GM12878 (cell line): Measurements from ENCODE around the gene PEF1. TPM values are rescaled to one million over a fixed set of nuclear protein-coding genes. Genes with fewer than 3 reads are reported as not detected.

ENCODE experiments used
- ATAC-seq: fragments of 200-7000 bp; cut with Tn5 transposase; 3 replicates; pipeline ENCODE4 v1.9.1; 2020; ENCODE audit warnings: mild to moderate bottlenecking, moderate library complexity
- BruUV-seq: library from RNA; stranded (reverse); fragments of 400-500 nt; replicated peaks from 2 replicates; lab custom pipeline; 2021; lab: Mats Ljungman, UMichigan
- CTCF ChIA-PET: fragments of 300-600 bp; sonication (Branson Sonifier 250); formaldehyde crosslinking; extraction: SDS; loops from one replicate; lab custom pipeline; 2021; ENCODE audit warnings: inconsistent platforms; lab: Yijun Ruan, JAX
- POLR2A ChIA-PET: fragments of 350-600 bp; formaldehyde crosslinking; extraction: SDS; loops from one replicate; lab custom pipeline; 2021; ENCODE audit warnings: inconsistent platforms; lab: Charles Lee
- RAD21 ChIA-PET: fragments of 300-600 bp; sonication (Branson Sonifier 250); formaldehyde crosslinking; loops from one replicate; lab custom pipeline; 2023; ENCODE audit warnings: antibody characterized with exemption; ENCODE audit not compliant: unreplicated experiment; lab: Charles Lee
- SMC1A ChIA-PET: fragments of 300-600 bp; sonication (Branson Sonifier 250); formaldehyde crosslinking; loops from one replicate; lab custom pipeline; 2023; ENCODE audit not compliant: unreplicated experiment, uncharacterized antibody; lab: Charles Lee
- DNase-seq: peaks from one replicate; pipeline ENCODE4 v3.0.0-alpha.2; 2011; ENCODE audit warnings: low read depth, low spot score
- FAIRE-seq: peaks from 3 replicates; lab custom pipeline; 2011; peaks lifted over from hg19 to GRCh38; lab: Jason Lieb, UNC
- H2AFZ ChIP-seq: 2 replicates; pipeline ENCODE4 v1.6.0; 2011; ENCODE audit warnings: low read depth, low read length, control low read depth; ENCODE audit not compliant: control insufficient read depth
- H3K27ac ChIP-seq: 2 replicates; pipeline ENCODE4 v1.5.1; 2011; ENCODE audit warnings: control low read depth; ENCODE audit not compliant: control insufficient read depth, insufficient read depth
- H3K27me3 ChIP-seq, 2 experiments: replicated peaks in 1 of 2; 2 replicates each; pipeline versions ENCODE4 v1.6.0 to v1.6.1; 2011; ENCODE audit warnings: low read length in 1 of 2; ENCODE audit not compliant: control insufficient read depth in 2 of 2, insufficient read depth in 2 of 2
- H3K36me3 ChIP-seq, 2 experiments: 2 replicates each; pipeline ENCODE4 v1.5.1; 2011; ENCODE audit warnings: low read length in 1 of 2; ENCODE audit not compliant: control insufficient read depth in 2 of 2, insufficient read depth in 2 of 2
- H3K4me1 ChIP-seq: 2 replicates; pipeline ENCODE4 v1.6.1; 2011; ENCODE audit warnings: mild to moderate bottlenecking, low read length, moderate library complexity, mixed read lengths; ENCODE audit not compliant: control insufficient read depth, insufficient read depth
- H3K4me2 ChIP-seq: 2 replicates; pipeline ENCODE4 v1.6.0; 2011; ENCODE audit warnings: control low read depth; ENCODE audit not compliant: control insufficient read depth, insufficient read depth
- H3K4me3 ChIP-seq: fragments of 200-600 bp; sonication (generic); 2 replicates; pipeline ENCODE4 v1.5.1; 2016
- H3K79me2 ChIP-seq: 2 replicates; pipeline ENCODE4 v1.6.0; 2011; ENCODE audit warnings: low read length; ENCODE audit not compliant: control insufficient read depth, insufficient read depth
- H3K9ac ChIP-seq: 2 replicates; pipeline ENCODE4 v1.8.0; 2011; ENCODE audit warnings: low read length, control low read depth, mixed read lengths; ENCODE audit not compliant: control insufficient read depth, insufficient read depth
- H3K9me3 ChIP-seq: replicated peaks from 3 replicates; pipeline ENCODE4 v1.5.1; 2011; ENCODE audit warnings: mild to moderate bottlenecking, low read length; ENCODE audit not compliant: control insufficient read depth, insufficient read depth
- H4K20me1 ChIP-seq: 2 replicates; pipeline ENCODE4 v1.6.0; 2011; ENCODE audit not compliant: control insufficient read depth, insufficient read depth
- TAF1 ChIP-seq: IDR thresholded peaks from 2 replicates; pipeline ENCODE4 v1.6.1; 2011; ENCODE audit warnings: mild to moderate bottlenecking, low read depth, low read length, borderline replicate concordance
- WRNIP1 ChIP-seq: IDR thresholded peaks from 2 replicates; pipeline ENCODE4 v1.6.1; 2011; ENCODE audit warnings: low read depth, low read length, improper control_type of control experiment, borderline replicate concordance
- WGBS: methylation state at CpG from one replicate; pipeline ENCODE4 v1.1.6; 2016; ENCODE audit warnings: low lambda C conversion rate; ENCODE audit not compliant: insufficient replicate concordance, insufficient coverage; ENCODE audit errors: missing lambda C conversion rate; 5-methylcytosine and 5-hydroxymethylcytosine counted together
- in situ Hi-C: fragments of 300-500 bp; cut with MboI; formaldehyde crosslinking; loops from 9 replicates; pipeline ENCODE4 v1.14.3; 2018; ENCODE audit warnings: mixed read lengths
- intact Hi-C: fragments of 100-400 bp; cut with micrococcal nuclease; formaldehyde crosslinking; loops from one replicate; pipeline ENCODE4 v1.14.2; 2022; ENCODE audit not compliant: unreplicated experiment
- polyA plus RNA-seq, 11 experiments: library from polyadenylated mRNA; depleted of rRNA in 4 of 11; unstranded in 6 of 11; stranded (reverse) in 5 of 11; fragments of >200 nt; fragmentation: Nextera tagmentation in 4 of 11; fragmentation: Illumina TruSeq in 1 of 11; extraction: Ambion mirVana in 4 of 11; extraction: Trizol in 1 of 11; gene quantifications; 1 replicate in 1 of 11; 2 replicates in 10 of 11; pipeline versions ENCODE4 v1.2.1 to v1.2.3, GENCODE V29; 2011 to 2016; ENCODE audit warnings: inconsistent platforms in 2 of 11, missing spikeins in 2 of 11, low read depth in 1 of 11
- total RNA-seq, 4 experiments: library from RNA; depleted of rRNA in 3 of 4; stranded (reverse); fragments of >200 nt in 3 of 4; fragmentation: Illumina TruSeq in 1 of 4; extraction: Trizol in 1 of 4; gene quantifications; 2 replicates each; pipeline versions ENCODE4 v1.2.1 to v1.2.3, GENCODE V29; 2013 to 2021
- TF ChIP-seq, protein P1 (sequence below), 3 experiments: IDR thresholded peaks in 2 of 3; conservative IDR thresholded peaks in 1 of 3; 2 replicates each; pipeline ENCODE4 v1.5.1; 2011; ENCODE audit warnings: low read depth in 3 of 3, low read length in 3 of 3, mild to moderate bottlenecking in 3 of 3, control low read depth in 2 of 3, moderate library complexity in 2 of 3, inconsistent platforms in 1 of 3, mixed read lengths in 1 of 3; ENCODE audit not compliant: control insufficient read depth in 2 of 3, insufficient read depth in 1 of 3; ENCODE audit errors: extremely low read depth in 1 of 3

The PEF1 gene
- total and polyA plus RNA-seq, 10 of the 15 experiments (the other 5 are each of a cell fraction or from before 2014, with no cell fraction given), result 27.1 to 107 (median 79.0) TPM

DNA sequence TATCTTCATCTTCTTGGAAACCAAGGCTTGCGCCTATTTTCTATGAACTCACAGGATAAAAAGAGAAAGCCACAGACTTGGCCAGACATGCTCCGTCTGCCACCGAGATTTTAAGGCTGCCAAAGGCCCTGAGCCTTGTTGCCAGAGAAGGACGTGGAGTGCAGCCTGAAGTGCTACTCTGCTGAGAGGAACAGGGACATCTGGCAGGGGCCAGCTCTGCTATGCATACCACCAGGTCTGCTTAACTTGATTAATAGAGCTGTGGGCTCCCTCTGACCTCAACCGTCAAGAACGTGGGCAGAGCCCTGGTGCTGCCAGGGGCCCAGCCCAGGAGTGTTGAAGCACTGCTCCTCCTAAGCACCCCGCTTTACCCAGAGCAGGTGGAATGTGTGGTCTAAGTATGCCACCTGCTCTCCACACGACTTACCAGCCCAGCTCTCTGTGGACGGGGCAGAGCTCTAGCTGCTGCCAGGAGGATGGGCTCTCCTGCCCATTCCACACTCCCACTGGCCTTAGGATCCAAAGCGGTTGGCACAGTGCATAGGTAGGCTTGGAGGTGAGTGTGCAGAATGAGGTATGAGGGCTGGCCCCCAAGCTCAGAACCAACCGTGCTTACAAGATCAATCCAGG lies 16.6 kb downstream of the PEF1 start:
- H3K9ac ChIP-seq, result no peak overlapping the region
- H3K79me2 ChIP-seq, result no peaks in the 10 kb centered on the region
- H3K4me2 ChIP-seq, result no peak overlapping the region
- intact Hi-C loops, result no loop called here
- H3K4me3 ChIP-seq, result no peak overlapping the region
- no peaks in the 10 kb centered on the region for H3K9me3 ChIP-seq
- DNase-seq, result no peak
- no TSS peak for BruUV-seq
- ChIA-PET CTCF (interaction anchor here (0.7 to 3.8 kb wide), 3 partner anchors 9 to 58 kb away, joined by 3 to 18 read pairs (median 15); no protein-coding TSS in a partner anchor), SMC1A (no interaction called here)
- no peak overlapping the region for H2AFZ ChIP-seq
- no peak for FAIRE-seq
- TF ChIP-seq TAF1 (no peak), WRNIP1 (no peak)
- TF ChIP-seq, protein P1, sequence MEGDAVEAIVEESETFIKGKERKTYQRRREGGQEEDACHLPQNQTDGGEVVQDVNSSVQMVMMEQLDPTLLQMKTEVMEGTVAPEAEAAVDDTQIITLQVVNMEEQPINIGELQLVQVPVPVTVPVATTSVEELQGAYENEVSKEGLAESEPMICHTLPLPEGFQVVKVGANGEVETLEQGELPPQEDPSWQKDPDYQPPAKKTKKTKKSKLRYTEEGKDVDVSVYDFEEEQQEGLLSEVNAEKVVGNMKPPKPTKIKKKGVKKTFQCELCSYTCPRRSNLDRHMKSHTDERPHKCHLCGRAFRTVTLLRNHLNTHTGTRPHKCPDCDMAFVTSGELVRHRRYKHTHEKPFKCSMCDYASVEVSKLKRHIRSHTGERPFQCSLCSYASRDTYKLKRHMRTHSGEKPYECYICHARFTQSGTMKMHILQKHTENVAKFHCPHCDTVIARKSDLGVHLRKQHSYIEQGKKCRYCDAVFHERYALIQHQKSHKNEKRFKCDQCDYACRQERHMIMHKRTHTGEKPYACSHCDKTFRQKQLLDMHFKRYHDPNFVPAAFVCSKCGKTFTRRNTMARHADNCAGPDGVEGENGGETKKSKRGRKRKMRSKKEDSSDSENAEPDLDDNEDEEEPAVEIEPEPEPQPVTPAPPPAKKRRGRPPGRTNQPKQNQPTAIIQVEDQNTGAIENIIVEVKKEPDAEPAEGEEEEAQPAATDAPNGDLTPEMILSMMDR (IDR thresholded peaks at IDR 0.05 in 2 of 3, conservative IDR thresholded peaks at IDR 0.05 in 1 of 3; ENCODE audit: control insufficient read depth in 2 of 3, extremely low read depth in 1 of 3, insufficient read depth in 1 of 3, low read depth in 3 of 3, low read length in 3 of 3), result no peak
- TF ChIP-seq, all 136 proteins: peak for 0
- no peaks in the 10 kb centered on the region; the same call in 1 of the 2 replicates for H3K4me1 ChIP-seq
- ChIA-PET RAD21 (no interaction called here), POLR2A (interaction anchor here (1.5 kb wide), 1 partner anchor 9 kb away, joined by 3 read pairs; no protein-coding TSS in a partner anchor)
- no peaks in the 10 kb centered on the region; the same call in 1 of the 2 replicates for H4K20me1 ChIP-seq
- ATAC-seq, result no peak
- no peak overlapping the region for H3K27ac ChIP-seq
- 88% methylated on average over 11 of the region's 11 CpGs for WGBS
- peaks cover 33 to 36% of the 10 kb centered on the region in 2 experiments for H3K36me3 ChIP-seq
- H3K27me3 ChIP-seq, result no peaks in the 10 kb centered on the region
- in situ Hi-C loops, result no loop called here
